ENCODE results near the gene ECEL1. TPM values are rescaled to one million over a fixed set of nuclear protein-coding genes. Genes with fewer than 3 reads are reported as not detected.
"Not testable (repeated sequence)": the region's sequence is repeated elsewhere in the genome, so short reads cannot be mapped to it uniquely, and the experiment has no call there.

Gene ECEL1
- not detected for total RNA-seq

DNA sequence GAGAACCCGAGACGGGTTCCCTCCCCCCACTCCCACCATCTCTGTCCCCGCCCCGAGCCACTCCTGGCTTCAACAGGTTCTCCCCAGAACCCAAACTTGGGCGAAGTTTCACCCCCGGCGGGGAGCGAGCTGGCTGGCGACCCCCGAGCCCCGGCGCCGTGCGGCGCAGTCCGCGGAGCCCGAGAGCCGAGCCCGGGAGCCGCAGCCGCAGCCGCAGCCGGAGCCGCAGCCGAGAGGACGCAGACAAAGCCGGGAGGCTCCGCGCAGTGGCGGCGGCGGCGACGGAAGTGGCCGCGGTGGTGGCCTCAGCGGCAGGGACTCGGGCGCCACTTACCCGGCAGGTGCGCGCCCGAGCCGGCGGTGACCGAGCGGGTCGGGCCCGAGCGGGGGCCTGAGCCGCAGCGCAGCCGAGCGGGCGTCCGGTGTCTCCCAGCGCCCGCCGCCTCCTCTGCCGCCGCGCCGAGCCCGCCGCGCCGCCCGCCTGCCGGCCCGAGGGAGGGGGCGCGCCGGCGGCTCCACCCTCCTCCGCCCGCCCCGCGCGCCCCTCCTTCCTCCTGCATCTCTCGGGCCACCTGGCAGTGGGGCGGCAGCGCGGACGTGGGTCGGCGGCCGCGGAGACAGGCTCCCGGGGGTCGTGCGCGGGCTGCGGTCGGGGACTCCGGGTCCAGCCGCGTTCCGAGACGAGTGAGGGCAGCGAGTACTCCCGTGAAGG lies at the start of gene ECEL1:
ECEL1 (minus strand) TSS at position 450 of the 712 bp plus-strand sequence. CDS start 1,181 bp downstream, outside the sequence.
- Histone ChIP-seq H3K9me3 (no peaks in the 10 kb centered on the region), H3K27me3 (peaks cover 0 to 30% of the 10 kb centered on the region in 2 donors), H3K27ac (no peak within 1 kb of the TSS), H3K4me3 (peak within 1 kb of the TSS in 3 of 4 donors; percentile 6 to 32 (median 14)), H3K36me3 (no peaks in the 10 kb centered on the region), H3K4me1 (peaks cover 0 to 20% (median 9%) of the 10 kb centered on the region in 4 donors)
- peak in 1 of 3 donors; percentile 42 for DNase-seq
- TF ChIP-seq POLR2A (IDR thresholded peaks at IDR 0.05) (no peak), CTCF (IDR thresholded peaks at IDR 0.05) (no peak)

DNA sequence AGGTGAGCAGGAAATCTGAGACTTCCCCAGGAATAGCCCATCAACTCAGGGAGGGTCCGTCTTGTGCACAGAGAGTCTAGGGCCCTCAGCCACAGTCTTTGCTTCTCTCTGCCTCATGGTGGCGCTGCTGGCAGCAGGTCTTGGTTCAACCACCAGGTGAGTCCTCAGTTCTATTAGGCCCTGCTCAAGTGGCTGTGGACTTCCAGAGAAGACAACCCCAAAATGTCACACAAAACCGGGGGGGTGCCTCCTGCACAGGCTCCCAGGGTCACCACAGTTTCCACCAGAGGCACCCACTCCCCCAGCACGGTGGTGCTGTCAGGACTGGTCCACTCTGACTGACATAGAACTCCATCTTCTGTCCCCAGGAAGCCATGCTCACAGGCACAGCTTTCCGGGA lies 49.4 kb upstream of the ECEL1 start:
- H3K27me3 ChIP-seq = no peaks in the 10 kb centered on the region
- peak in 3 of 6 experiments; percentile 33 to 44 (median 34) for TF ChIP-seq CTCF (IDR thresholded peaks at IDR 0.05)
- no peak for TF ChIP-seq POLR2A (IDR thresholded peaks at IDR 0.05)
- peaks cover 0 to 9% (median 2%) of the 10 kb centered on the region in 4 donors for H3K9me3 ChIP-seq
- DNase-seq = peak in 2 of 3 donors; percentile 45 to 50
- no peak overlapping the region for H3K27ac ChIP-seq
- H3K4me1 ChIP-seq = no peaks in the 10 kb centered on the region
- no peak overlapping the region for H3K4me3 ChIP-seq
- no peaks in the 10 kb centered on the region for H3K36me3 ChIP-seq

DNA sequence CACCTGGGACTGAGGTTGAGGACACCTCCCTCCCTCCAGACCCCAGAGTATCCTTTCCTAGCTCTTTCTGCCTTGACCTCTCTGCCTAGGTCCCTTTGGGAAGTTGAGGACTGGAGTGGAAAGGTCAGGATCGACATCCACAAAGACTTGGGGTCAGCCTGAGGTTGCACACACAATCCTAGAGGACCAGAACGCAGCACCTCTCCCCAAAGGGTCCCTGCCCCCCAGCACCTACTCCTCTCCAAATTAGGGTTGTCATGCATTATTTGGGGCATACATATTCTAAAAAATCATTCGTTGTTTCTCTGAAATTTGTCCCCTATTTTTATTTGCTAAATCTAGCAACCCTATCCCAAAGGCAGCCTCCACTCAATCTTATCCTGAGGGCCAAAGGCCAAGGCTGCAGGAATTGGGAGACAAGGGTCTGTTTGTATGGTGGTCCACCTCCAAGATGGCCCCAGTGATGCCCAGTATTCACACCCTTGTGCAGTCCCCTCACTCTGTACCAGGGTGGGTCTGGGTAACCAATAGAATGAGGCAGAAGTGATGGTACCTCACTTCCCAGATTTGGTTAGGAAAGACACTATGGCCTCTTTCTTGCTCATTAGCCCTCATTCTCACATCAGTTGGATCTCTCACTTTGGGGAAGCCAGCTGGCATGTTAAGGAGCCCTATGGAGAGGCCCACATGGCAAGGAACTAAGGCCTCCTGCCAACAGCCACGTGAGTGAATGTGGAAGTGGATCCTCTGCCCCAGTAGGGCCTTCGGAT lies 48.3 kb upstream of the ECEL1 start:
- no peak overlapping the region for H3K27ac ChIP-seq
- no peak overlapping the region for H3K4me3 ChIP-seq
- H3K9me3 ChIP-seq = peaks cover 0 to 9% (median 2%) of the 10 kb centered on the region in 4 donors
- DNase-seq = peak in 1 of 3 donors; percentile 25
- no peaks in the 10 kb centered on the region for H3K36me3 ChIP-seq
- TF ChIP-seq POLR2A (IDR thresholded peaks at IDR 0.05) (no peak), CTCF (IDR thresholded peaks at IDR 0.05) (no peak)
- no peaks in the 10 kb centered on the region for H3K4me1 ChIP-seq
- no peaks in the 10 kb centered on the region for H3K27me3 ChIP-seq

DNA sequence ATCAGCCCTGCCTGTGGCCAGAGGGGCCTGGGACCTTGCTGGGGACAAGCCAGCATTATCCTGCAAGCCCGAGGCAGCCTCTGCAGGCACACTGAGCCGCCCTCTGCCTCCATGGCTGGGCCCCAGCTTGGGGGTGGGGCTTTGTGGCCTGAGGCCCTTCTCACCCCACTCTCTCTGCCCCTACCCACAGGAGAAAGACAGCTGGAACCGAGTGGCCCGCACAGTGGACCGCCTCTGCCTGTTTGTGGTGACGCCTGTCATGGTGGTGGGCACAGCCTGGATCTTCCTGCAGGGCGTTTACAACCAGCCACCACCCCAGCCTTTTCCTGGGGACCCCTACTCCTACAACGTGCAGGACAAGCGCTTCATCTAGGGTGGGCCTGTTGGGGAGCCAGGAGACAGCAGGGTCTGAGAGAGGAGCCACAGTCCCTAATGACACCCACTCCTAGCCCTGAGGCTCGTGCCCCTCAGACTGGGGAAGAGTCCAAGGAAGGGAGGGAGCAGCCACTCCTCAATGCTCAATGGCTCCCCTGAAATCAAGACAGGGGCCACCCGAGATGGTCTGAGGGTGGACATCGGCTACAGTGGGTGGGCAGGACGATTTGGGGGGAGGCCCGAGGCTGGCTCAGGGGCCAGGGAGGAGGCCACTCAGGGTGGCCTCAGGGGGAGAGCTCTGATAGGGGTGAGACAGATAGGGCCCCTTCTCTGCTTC lies 47.5 kb upstream of the ECEL1 start:
- Histone ChIP-seq H3K4me3 (no peak overlapping the region), H3K36me3 (no peaks in the 10 kb centered on the region), H3K4me1 (no peaks in the 10 kb centered on the region), H3K27me3 (no peaks in the 10 kb centered on the region), H3K27ac (no peak overlapping the region), H3K9me3 (peaks cover 0 to 9% (median 2%) of the 10 kb centered on the region in 4 donors)
- TF ChIP-seq POLR2A (IDR thresholded peaks at IDR 0.05) = no peak
- no peak for TF ChIP-seq CTCF (IDR thresholded peaks at IDR 0.05)
- DNase-seq = peak in 2 of 3 donors; percentile 37 to 43

GRCh38 chr2:232533944-232534710 lies 46.5 kb upstream of the ECEL1 start:
- no peaks in the 10 kb centered on the region for H3K27me3 ChIP-seq
- no peaks in the 10 kb centered on the region for H3K36me3 ChIP-seq
- no peak for TF ChIP-seq POLR2A (IDR thresholded peaks at IDR 0.05)
- TF ChIP-seq CTCF (IDR thresholded peaks at IDR 0.05) = no peak
- no peak overlapping the region for H3K4me3 ChIP-seq
- H3K9me3 ChIP-seq = peaks cover 0 to 9% (median 2%) of the 10 kb centered on the region in 4 donors
- no peaks in the 10 kb centered on the region for H3K4me1 ChIP-seq
- peak in 1 of 3 donors; percentile 34 for DNase-seq
- no peak overlapping the region for H3K27ac ChIP-seq

GRCh38 chr2:232532821-232533220 lies 45.2 kb upstream of the ECEL1 start:
- not testable (repeated sequence) for H3K27me3 ChIP-seq, H3K4me1 ChIP-seq, DNase-seq, H3K36me3 ChIP-seq, H3K9me3 ChIP-seq, H3K27ac ChIP-seq, H3K4me3 ChIP-seq

All from Peyer's patch (tissue), 4 donors.